Activated CD8-positive, alpha-beta memory T cell treated with anti-CD3 and anti-CD28 coated beads for 36 hours (primary cell): ENCODE data around the gene ACOT12. TPM values are rescaled to one million over a fixed set of nuclear protein-coding genes. Genes with fewer than 3 reads are reported as not detected.
"Not testable (repeated sequence)": the region's sequence is repeated elsewhere in the genome, so short reads cannot be mapped to it uniquely, and the experiment has no call there.

ENCODE experiments used
- CTCF ChIA-PET: fragments of 350-600 bp; sonication (Branson Sonifier 250); formaldehyde crosslinking; loops from one replicate; lab custom pipeline; 2021; ENCODE audit warnings: antibody characterized with exemption; lab: Charles Lee
- POLR2A ChIA-PET: fragments of 350-600 bp; sonication (Branson Sonifier 250); formaldehyde crosslinking; loops from one replicate; lab custom pipeline; 2021; ENCODE audit warnings: antibody characterized with exemption; lab: Charles Lee
- total RNA-seq, 2 experiments: library from RNA; stranded (reverse); gene quantifications; one replicate each; pipeline ENCODE4 v1.2.3, GENCODE V29; 2021

The ACOT12 gene
- total RNA-seq, 2 experiments from 2014 or later: not detected

GRCh38 chr5:81305785-81306184 lies 88.1 kb downstream of the ACOT12 start:
- ChIA-PET CTCF (no interaction called here), POLR2A (no interaction called here)

DNA sequence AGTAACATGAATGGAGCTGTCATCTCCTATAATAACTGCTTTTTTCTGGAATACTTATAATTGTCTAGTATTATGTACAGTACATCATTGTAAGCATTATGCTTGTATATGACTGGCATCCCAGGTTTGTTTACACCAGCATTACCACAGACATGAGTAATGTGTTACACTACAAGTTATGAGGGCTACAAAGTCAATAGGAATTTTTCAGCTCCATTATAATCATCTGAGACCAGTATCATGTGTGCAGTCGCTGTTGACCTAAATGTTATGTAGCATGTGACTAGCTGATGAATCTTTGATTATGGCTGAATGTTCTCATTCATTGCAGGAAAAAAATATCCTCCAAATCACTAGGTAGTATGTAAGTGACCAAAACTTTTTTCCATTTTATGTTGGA lies 90.4 kb downstream of the ACOT12 start:
- ChIA-PET POLR2A (no interaction called here), CTCF (no interaction called here)

- POLR2A ChIA-PET: interaction anchor here (0.6 kb wide), 3 partner anchors 86 to 633 kb away, joined by 3 to 4 read pairs (median 4); no protein-coding TSS in a partner anchor
- CTCF ChIA-PET: interaction anchor here (1.2 kb wide), 1 partner anchor 15 kb away, joined by 3 read pairs; no protein-coding TSS in a partner anchor
Observed at GRCh38 chr5:81302596-81302995, 91.3 kb downstream of the ACOT12 start.

- CTCF ChIA-PET: interaction anchor here (1.1 to 1.4 kb wide), 3 partner anchors 9 to 17 kb away, joined by 3 to 6 read pairs (median 4); no protein-coding TSS in a partner anchor
- POLR2A ChIA-PET: interaction anchor here (0.5 to 0.6 kb wide), 2 partner anchors 67 to 892 kb away, joined by 3 to 7 read pairs; no protein-coding TSS in a partner anchor
Observed at GRCh38 chr5:81301271-81302015, 92.5 kb downstream of the ACOT12 start, which contains the start of gene ZCCHC9. ZCCHC9 (plus strand) TSS chr5:81301587; CDS start chr5:81304758, 3,171 bp downstream.

GRCh38 chr5:81300921-81301270 lies 93.0 kb downstream of the ACOT12 start:
- ChIA-PET CTCF (interaction anchor here (1.4 kb wide), 1 partner anchor 17 kb away, joined by 6 read pairs; no protein-coding TSS in a partner anchor), POLR2A (no interaction called here)

- ChIA-PET POLR2A (interaction anchor here (1.1 kb wide), 2 partner anchors 10 to 13 kb away, joined by 3 read pairs; no protein-coding TSS in a partner anchor), CTCF (no interaction called here)
Observed at GRCh38 chr5:81297531-81297930, 96.4 kb downstream of the ACOT12 start.

DNA sequence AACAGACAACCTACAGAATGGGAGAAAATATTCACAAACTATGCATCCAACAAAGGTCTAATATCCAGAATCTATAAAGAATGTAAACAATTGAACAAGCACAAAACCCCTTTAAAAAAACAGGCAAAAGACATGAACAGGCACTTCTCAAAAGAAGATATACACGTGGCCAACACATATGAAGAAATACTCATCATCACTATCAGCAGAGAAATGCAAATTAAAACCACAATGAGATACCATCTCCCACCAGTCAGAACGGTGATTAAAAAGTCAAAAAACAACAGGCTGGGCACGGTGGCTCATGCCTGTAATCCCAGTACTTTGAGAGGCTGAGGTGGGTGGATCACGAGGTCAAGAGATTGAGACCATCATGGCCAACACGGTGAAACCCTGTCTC lies 99.9 kb downstream of the ACOT12 start:
- CTCF ChIA-PET, POLR2A ChIA-PET: not testable (repeated sequence)

DNA sequence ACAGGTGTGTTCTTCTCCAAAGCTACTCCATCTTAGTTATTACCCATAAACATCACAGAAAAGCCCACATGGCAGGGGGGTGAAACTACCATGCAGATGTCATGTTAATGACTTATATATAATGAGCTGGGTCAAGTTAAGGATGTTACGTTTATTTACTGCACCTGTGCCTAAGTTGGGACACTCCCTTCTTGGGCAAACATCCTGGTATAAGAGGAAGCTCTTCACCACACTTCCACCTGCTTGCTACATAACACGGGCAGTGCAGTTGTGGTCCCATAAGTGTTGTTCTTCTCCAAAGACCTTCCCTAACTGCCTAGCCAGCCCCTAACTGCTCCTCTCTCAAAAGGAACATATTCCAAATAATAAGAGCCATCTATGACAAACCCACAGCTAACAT lies 101.8 kb downstream of the ACOT12 start:
- POLR2A ChIA-PET: no interaction called here
- CTCF ChIA-PET: interaction anchor here (1.0 kb wide), 1 partner anchor 10 kb away, joined by 4 read pairs; the partner anchor contains the start of gene ZCCHC9

DNA sequence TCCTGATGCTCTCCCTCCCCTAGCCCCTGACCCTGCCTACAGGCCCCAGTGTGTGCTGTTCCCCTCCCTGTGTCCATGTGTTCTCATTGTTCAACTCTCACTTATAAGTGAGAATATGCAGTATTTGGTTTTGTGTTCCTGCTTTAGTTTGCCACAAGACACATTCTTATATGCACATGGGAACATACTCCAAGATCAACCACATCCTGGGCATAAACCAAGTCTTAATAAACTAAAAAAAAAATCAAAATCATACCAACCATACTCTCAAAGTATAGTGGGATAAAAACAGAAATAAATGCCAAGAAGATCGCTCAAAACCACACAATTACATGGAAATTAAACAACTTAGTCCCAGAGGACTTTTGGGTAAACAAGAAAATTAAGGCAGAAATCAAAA lies 103.8 kb downstream of the ACOT12 start:
- CTCF ChIA-PET: no interaction called here
- POLR2A ChIA-PET: no interaction called here

DNA sequence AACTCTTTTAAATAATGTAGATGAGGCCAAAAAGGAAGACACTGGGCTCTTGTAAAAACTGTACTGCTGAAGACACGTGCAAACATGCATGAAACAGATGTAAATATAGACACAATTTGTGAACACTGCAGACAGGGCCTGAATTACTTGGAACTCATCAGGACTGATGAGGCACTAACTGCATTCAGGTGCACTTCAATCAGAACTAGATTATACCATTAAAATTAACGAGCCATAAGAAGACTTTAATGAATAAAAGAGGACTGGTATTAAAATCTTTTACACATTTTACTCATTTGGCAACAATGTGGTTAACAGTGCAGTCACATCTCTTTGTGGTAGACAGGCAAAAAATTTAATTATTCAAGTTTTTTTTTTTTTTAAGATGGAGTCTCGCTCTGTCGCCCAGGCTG lies 105.9 kb downstream of the ACOT12 start:
- POLR2A ChIA-PET: interaction anchor here (0.7 kb wide), 1 partner anchor 10 kb away, joined by 3 read pairs; no protein-coding TSS in a partner anchor
- CTCF ChIA-PET: interaction anchor here (1.0 to 1.2 kb wide), 2 partner anchors 11 to 14 kb away, joined by 3 to 5 read pairs; partner anchors contain the start of gene ZCCHC9

GRCh38 chr5:81286059-81286617 lies 107.8 kb downstream of the ACOT12 start:
- POLR2A ChIA-PET: interaction anchor here (0.6 kb wide), 1 partner anchor 24 kb away, joined by 3 read pairs; no protein-coding TSS in a partner anchor

GRCh38 chr5:81283976-81284375 lies 110.0 kb downstream of the ACOT12 start:
- CTCF ChIA-PET: interaction anchor here (0.7 to 1.2 kb wide), 2 partner anchors 18 to 50 kb away, joined by 6 read pairs; partner anchors contain the start of gene ZCCHC9
- POLR2A ChIA-PET: no interaction called here

More at GRCh38 chr5:81286059-81286617, 107.8 kb downstream of the ACOT12 start:
- CTCF ChIA-PET: interaction anchor here (0.7 to 1.1 kb wide), 2 partner anchors 14 to 267 kb away, joined by 3 to 4 read pairs; no protein-coding TSS in a partner anchor

Other genes with a start within 250 kb of the ACOT12 start
- gene CKMT2, start 160.8 kb downstream of the ACOT12 start, total RNA-seq: not detected
- gene ZCCHC9, start 92.5 kb downstream of the ACOT12 start, total RNA-seq: 10 to 100 TPM; 38.4 to 39.2 TPM